MCF 10A (cell line): ENCODE results near the gene ABLIM2. TPM values are rescaled to one million over a fixed set of nuclear protein-coding genes. Genes with fewer than 3 reads are reported as not detected.
A peak's percentile ranks its signal among the peaks of the same experiment; 100 is the strongest.

ENCODE experiments used
- BruUV-seq: library from RNA; stranded (reverse); fragments of 400-500 nt; replicated peaks from 2 replicates; lab custom pipeline; 2021; lab: Mats Ljungman, UMichigan
- CTCF ChIA-PET: fragments of 300-600 bp; sonication (Branson Sonifier 250); formaldehyde crosslinking; extraction: SDS; loops from one replicate; lab custom pipeline; 2021; ENCODE audit warnings: antibody characterized with exemption, inconsistent platforms; lab: Yijun Ruan, JAX
- POLR2A ChIA-PET: fragments of 300-600, 350-650 bp; sonication (Branson Sonifier 250); formaldehyde crosslinking; extraction: SDS; loops from one replicate; lab custom pipeline; 2020; ENCODE audit warnings: antibody characterized with exemption, inconsistent platforms; lab: Yijun Ruan, JAX
- DNase-seq: peaks from one replicate; pipeline ENCODE4 v3.0.0-alpha.2; 2018; ENCODE audit not compliant: unreplicated experiment
- H3K27ac Mint-ChIP-seq: one replicate; pipeline ENCODE4 v1.8.0; 2022; ENCODE audit warnings: mild to moderate bottlenecking, low read depth, mixed read lengths; ENCODE audit not compliant: unreplicated experiment
- H3K27me3 Mint-ChIP-seq: one replicate; pipeline ENCODE4 v1.8.0; 2022; ENCODE audit warnings: mixed read lengths; ENCODE audit not compliant: insufficient read depth, unreplicated experiment
- H3K36me3 Mint-ChIP-seq: one replicate; pipeline ENCODE4 v1.8.0; 2022; ENCODE audit warnings: mild to moderate bottlenecking, moderate library complexity, mixed read lengths; ENCODE audit not compliant: insufficient read depth, unreplicated experiment
- H3K4me1 Mint-ChIP-seq: one replicate; pipeline ENCODE4 v1.8.0; 2022; ENCODE audit warnings: mixed read lengths; ENCODE audit not compliant: insufficient read depth, unreplicated experiment
- H3K4me3 Mint-ChIP-seq: one replicate; pipeline ENCODE4 v1.8.0; 2022; ENCODE audit warnings: mild to moderate bottlenecking, moderate library complexity, mixed read lengths; ENCODE audit not compliant: unreplicated experiment
- H3K9me3 Mint-ChIP-seq: one replicate; pipeline ENCODE4 v1.8.0; 2022; ENCODE audit warnings: mixed read lengths; ENCODE audit not compliant: unreplicated experiment
- CTCF ChIP-seq: fragments of 200-600 bp; IDR thresholded peaks from one replicate; pipeline ENCODE4 v1.8.0; 2022; ENCODE audit warnings: antibody characterized with exemption, mild to moderate bottlenecking; ENCODE audit not compliant: unreplicated experiment
- intact Hi-C: fragments of 100-400 bp; cut with micrococcal nuclease; formaldehyde crosslinking; loops from 2 replicates; pipeline ENCODE4 v1.14.1; 2022
- total RNA-seq: library from RNA; stranded (reverse); gene quantifications from 2 replicates; pipeline ENCODE4 v1.2.3, GENCODE V29; 2022

ABLIM2 gene
- total RNA-seq, 1 experiment from 2014 or later = 5.3 TPM

GRCh38 chr4:8101213-8102075 lies 57.2 kb downstream of the ABLIM2 start:
- no peaks in the 10 kb centered on the region for H3K9me3 Mint-ChIP-seq
- POLR2A ChIA-PET = interaction anchor here (0.7 to 2.2 kb wide), 8 partner anchors 12 to 200 kb away, joined by 3 to 5 read pairs (median 4); partner anchors contain the start of gene ABLIM2
- H3K27me3 Mint-ChIP-seq = peaks cover 12% of the 10 kb centered on the region
- TSS peak; percentile 99 for BruUV-seq
- peak; percentile 99 for DNase-seq
- H3K27ac Mint-ChIP-seq = peak overlapping the region; percentile 95
- intact Hi-C loops = no loop called here
- peaks cover 17% of the 10 kb centered on the region for H3K36me3 Mint-ChIP-seq
- TF ChIP-seq CTCF = no peak
- H3K4me3 Mint-ChIP-seq = peak overlapping the region; percentile 15
- CTCF ChIA-PET = interaction anchor here (0.5 to 1.3 kb wide), 3 partner anchors 9 to 297 kb away, joined by 3 to 5 read pairs (median 3); no protein-coding TSS in a partner anchor
- H3K4me1 Mint-ChIP-seq = peaks cover 34% of the 10 kb centered on the region

- ChIA-PET POLR2A (interaction anchor here (0.6 to 1.2 kb wide), 3 partner anchors 25 to 74 kb away, joined by 3 to 5 read pairs (median 3); no protein-coding TSS in a partner anchor), CTCF (interaction anchor here (0.6 kb wide), 1 partner anchor 146 kb away, joined by 4 read pairs; no protein-coding TSS in a partner anchor)
- TF ChIP-seq CTCF = no peak
- H3K4me1 Mint-ChIP-seq = peaks cover 34% of the 10 kb centered on the region
- H3K27me3 Mint-ChIP-seq = peaks cover 5% of the 10 kb centered on the region
- peaks cover 24% of the 10 kb centered on the region for H3K36me3 Mint-ChIP-seq
- peaks cover 3% of the 10 kb centered on the region for H3K9me3 Mint-ChIP-seq
- peak overlapping the region; percentile 95 for H3K27ac Mint-ChIP-seq
- peak; percentile 93 for DNase-seq
- H3K4me3 Mint-ChIP-seq = peak overlapping the region; percentile 16
- no TSS peak for BruUV-seq
- intact Hi-C loops = no loop called here
These were observed 58.6 kb downstream of the ABLIM2 start for GRCh38 chr4:8099981-8100464.

- H3K9me3 Mint-ChIP-seq = peaks cover 18% of the 10 kb centered on the region
- H3K27ac Mint-ChIP-seq = no peak overlapping the region
- H3K4me1 Mint-ChIP-seq = peaks cover 34% of the 10 kb centered on the region
- intact Hi-C loops = no loop called here
- ChIA-PET CTCF (interaction anchor here (0.6 kb wide), 1 partner anchor 1225 kb away, joined by 4 read pairs; no protein-coding TSS in a partner anchor), POLR2A (no interaction called here)
- no TSS peak for BruUV-seq
- H3K4me3 Mint-ChIP-seq = no peak overlapping the region
- H3K36me3 Mint-ChIP-seq = peaks cover 31% of the 10 kb centered on the region
- no peak for DNase-seq
- no peaks in the 10 kb centered on the region for H3K27me3 Mint-ChIP-seq
- TF ChIP-seq CTCF = no peak
These were observed 60.1 kb downstream of the ABLIM2 start for GRCh38 chr4:8098506-8098905.

GRCh38 chr4:8097721-8098345 lies 60.8 kb downstream of the ABLIM2 start:
- POLR2A ChIA-PET = no interaction called here
- no peak overlapping the region for H3K27ac Mint-ChIP-seq
- H3K27me3 Mint-ChIP-seq = no peaks in the 10 kb centered on the region
- H3K4me1 Mint-ChIP-seq = peaks cover 33% of the 10 kb centered on the region
- peaks cover 21% of the 10 kb centered on the region for H3K9me3 Mint-ChIP-seq
- no peak for DNase-seq
- no TSS peak for BruUV-seq
- TF ChIP-seq CTCF = no peak
- CTCF ChIA-PET = no interaction called here
- H3K4me3 Mint-ChIP-seq = no peak overlapping the region
- intact Hi-C loops = no loop called here
- H3K36me3 Mint-ChIP-seq = peaks cover 31% of the 10 kb centered on the region
